HTR-8/SVneo (cell line): Measurements from ENCODE around the gene SLC27A5.

Source experiments
- DNase-seq: peaks from one replicate; pipeline ENCODE4 v3.0.0; 2011; ENCODE audit warnings: low spot score, mixed read lengths; ENCODE audit not compliant: insufficient read length
- FAIRE-seq: peaks from 2 replicates; lab custom pipeline; 2011; peaks lifted over from hg19 to GRCh38; lab: Jason Lieb, UNC

The SLC27A5 gene

DNA sequence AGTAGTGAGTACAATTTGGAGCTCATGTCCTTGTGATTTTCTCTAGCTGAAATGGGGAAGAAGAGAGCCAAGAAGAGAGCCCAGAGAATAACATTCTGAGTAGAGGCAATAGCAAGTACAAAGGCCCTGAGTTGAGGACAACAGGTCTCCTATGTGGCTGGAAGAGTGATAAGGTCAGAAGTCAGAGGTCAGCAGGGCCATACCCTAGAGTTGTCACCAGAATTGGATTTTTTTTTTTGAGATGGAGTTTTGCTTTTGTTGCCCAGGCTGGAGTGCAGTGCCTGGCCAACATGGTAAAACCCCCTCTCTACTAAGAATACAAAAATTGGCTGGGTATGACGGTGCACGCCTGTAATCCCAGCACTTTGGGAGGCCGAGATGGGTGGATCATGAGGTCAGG is 24.1 kb upstream of the SLC27A5 start:
- DNase-seq (no peak), FAIRE-seq (no peak)

DNA sequence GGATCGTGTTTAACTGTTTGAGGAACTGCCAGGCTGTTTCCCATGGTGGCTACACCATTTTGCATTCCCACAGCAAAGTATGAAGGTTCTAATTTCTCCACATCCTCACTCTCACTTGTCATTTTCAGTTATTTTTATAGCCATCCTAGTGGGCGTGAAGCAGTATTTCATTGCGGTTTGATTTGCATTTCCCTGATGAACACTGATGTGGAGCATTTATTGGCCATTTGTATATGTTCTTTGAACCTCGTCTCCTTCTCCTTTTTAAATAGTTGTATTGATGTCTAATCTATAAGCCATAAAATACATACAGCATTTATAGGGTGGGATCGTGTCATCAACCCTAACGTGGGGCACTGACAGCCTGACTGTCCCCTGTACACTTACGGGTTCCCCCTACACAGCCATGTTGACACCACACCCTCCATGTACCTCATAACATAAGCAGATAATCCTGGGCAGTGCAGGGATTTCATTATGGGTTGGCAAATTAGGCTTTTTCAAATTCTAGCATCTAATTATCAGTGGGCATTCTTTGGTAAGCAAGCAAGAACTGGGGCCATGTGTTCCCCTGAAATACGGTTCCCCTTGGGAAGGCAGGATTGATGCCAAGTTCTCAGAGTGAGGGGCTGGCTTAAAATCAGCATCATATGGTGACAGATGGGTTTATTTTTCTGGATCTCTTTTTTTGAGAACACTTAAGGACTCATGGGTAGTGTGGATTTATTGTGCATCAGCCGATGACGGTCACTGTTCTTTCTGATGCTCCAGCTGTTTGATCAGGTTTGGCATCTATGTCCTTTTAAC is 19.4 kb upstream of the SLC27A5 start:
- no peak for DNase-seq
- FAIRE-seq: no peak

DNA sequence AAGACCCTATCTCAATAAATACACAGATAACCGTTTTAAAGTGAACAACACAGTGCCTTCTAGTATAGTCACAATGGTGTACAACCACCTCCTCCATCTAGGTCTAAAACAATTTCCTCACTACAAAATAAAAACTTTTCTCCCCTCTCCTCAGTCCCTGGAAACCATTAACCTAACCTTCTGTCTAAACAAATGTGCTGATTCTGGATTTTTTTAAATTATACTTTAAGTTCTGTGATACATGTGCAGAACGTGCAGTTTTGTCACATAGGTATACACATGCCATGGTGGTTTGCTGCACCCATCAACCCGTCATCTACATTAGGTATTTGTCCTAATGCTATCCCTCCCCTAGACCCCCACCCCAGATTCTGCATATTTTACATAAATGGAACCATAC is 17.6 kb upstream of the SLC27A5 start:
- FAIRE-seq: no peak
- DNase-seq: no peak

GRCh38 chr19:58522709-58523108 is 10.9 kb upstream of the SLC27A5 start:
- FAIRE-seq (no peak), DNase-seq (no peak)

DNA sequence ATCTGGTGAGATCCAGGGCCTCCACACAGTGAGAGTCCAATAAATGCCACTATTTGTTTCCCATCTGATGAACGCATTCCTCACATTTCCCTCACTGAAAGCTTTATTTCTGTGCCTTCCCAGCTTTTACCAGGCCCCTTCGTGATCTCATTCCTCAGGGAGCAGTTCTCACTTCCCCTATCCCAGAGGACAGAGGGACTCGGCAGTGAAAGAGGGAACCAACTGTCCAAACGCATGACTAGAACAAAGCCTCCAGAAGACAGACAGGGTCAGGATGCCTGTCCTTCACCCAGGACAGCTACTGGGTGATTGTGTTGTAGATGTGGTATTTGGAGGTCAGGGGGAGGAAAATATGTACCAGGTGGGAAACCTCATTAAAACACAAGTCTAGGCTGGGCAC is 9.9 kb upstream of the SLC27A5 start:
- FAIRE-seq: no peak

GRCh38 chr19:58520257-58520599 is 8.4 kb upstream of the SLC27A5 start:
- no peak for DNase-seq
- no peak for FAIRE-seq

More for the DNA sequence above, 9.9 kb upstream of the SLC27A5 start:
- no peak for DNase-seq

- FAIRE-seq (peak; percentile 86), DNase-seq (peak; percentile 85)
Measured at GRCh38 chr19:58519355-58520256, 7.8 kb upstream of the SLC27A5 start, which contains the start of gene ZBTB45. Gene ZBTB45, minus strand, starts transcription at chr19:58519810. Its CDS starts 2,137 bp downstream, at chr19:58517673.

- FAIRE-seq (peak; percentile 23), DNase-seq (peak; percentile 84)
Measured at GRCh38 chr19:58519087-58519354, 7.2 kb upstream of the SLC27A5 start.

DNA sequence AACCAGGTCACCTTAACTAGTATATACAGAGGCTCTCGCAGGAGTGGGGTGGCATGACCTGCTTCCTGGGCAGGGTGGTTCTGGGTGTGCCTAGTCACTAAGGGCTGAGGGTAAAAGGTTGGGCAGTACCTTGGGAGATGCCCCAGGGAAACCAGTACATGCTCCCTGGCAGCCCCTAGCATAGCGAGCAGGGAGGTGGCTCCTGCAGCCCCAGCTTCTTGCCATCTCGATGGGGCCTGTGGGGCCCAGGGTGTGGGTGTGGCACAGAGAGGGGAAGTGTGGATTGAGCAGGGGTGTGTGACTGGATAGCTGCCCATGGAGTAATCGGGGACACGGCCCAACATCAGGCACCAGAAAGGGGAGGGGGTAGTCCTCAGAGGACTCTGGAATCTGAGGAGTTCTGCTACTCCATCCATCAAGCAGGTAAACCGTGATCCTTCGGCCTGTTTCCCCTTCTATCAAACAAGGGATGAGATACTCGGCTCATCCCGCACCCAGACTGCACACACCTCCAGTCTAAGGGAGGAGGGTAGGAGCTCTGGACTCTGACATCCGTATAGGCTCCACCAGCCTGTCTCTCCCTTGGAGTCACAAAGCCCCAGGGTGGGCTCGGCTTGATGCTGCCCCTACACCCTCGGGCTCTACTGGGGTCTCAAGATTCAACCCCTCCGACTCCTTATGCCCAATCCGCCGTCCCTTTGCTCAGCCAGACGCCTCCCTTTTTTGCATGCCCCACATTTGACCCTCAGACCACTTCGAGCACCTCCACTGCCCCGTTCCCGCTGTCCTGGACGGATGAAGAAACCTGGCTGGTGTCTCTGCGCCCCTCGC is 6.7 kb upstream of the SLC27A5 start:
- DNase-seq: no peak
- no peak for FAIRE-seq

DNA sequence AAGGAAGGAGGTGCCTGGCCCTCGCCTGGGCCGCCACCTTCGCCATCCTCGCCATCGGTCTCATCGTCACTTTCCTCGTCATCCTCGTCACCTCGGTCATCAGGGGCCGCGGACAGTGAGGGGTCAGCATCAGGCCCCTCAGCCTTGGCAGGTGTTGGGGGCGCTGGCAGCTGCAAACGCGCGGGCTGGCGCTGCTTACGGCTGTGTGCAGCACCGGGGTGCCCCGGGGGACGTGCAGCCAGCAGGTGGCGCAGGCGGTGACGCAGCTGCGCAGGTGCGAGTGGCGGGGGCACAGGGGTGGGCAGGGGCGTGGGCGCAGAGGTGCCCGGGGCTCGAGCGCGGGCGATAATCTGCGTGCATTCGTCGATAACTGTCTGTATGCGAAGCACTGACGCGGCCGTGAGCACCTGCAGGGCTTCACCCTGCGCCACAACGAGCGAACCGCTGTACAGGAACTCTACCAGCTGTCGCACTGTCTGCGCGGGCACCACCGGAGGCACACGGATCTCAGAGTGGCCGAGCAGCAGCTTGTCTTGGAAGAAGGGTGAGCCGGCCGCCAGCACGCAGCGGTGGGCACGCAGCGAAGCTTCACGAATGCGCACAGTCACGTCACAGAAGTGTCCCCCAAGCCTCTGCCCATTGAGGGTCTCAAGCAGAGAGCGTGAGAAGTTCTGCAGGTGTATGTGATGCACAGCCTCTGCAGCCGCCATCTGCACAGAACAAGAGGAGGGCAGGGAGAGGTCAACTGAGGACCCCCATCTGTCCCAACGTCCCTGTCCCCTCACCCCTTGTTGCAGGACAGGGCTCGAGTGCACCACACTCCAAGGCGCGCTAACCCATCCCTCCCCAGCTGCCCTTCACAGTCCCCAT is 5.4 kb upstream of the SLC27A5 start:
- DNase-seq (no peak), FAIRE-seq (no peak)

DNA sequence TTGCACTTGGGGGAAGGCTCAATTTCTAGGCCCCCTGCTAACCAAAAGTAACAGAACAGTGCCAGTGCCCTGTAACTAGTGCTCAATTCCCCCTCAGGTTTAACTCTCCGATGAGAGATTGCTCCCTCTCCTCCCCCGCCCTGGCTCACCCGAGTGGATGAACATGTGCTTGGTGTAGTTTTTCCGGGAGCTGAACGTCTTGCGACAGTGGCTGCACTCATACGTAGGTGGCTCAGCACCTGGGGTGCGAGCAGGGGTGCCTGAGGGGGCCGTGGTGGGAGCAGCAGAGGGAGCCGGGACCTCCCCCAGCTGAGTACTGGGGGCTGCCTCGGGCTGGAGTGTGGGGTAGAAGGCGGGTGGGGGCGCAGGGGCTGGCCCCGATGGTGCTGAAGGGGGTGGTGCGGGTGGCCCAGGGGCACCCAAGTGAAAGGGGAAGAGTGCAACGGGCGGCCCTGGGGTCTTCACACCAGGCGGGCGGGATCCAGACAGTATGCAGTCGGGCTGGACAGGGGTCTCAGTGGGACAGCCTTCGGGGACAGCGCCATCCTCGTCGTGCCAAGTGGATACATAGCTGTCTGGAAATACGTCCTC is 4.5 kb upstream of the SLC27A5 start:
- no peak for DNase-seq
- FAIRE-seq: no peak

DNA sequence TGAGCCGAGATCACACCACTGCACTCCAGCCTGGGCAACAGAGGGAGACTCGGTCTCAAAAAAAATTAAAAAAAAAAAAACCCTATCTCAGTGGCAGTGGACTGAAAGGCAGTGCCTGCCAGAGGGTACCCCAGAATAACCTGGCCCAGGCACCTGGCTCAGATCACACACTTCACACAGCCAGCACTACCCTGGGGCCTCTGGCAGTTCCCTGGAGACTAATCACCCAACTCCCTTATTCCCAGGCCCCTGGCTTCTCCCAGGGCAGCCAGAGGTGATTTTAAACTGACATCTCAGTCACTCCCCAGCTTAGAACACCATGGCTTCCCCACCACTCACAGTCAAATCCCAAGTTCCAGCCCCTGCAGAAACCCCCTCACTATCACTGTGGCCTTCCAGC is 3.5 kb upstream of the SLC27A5 start:
- DNase-seq: no peak
- no peak for FAIRE-seq

GRCh38 chr19:58514564-58515022 is 2.8 kb upstream of the SLC27A5 start:
- no peak for DNase-seq
- no peak for FAIRE-seq

DNA sequence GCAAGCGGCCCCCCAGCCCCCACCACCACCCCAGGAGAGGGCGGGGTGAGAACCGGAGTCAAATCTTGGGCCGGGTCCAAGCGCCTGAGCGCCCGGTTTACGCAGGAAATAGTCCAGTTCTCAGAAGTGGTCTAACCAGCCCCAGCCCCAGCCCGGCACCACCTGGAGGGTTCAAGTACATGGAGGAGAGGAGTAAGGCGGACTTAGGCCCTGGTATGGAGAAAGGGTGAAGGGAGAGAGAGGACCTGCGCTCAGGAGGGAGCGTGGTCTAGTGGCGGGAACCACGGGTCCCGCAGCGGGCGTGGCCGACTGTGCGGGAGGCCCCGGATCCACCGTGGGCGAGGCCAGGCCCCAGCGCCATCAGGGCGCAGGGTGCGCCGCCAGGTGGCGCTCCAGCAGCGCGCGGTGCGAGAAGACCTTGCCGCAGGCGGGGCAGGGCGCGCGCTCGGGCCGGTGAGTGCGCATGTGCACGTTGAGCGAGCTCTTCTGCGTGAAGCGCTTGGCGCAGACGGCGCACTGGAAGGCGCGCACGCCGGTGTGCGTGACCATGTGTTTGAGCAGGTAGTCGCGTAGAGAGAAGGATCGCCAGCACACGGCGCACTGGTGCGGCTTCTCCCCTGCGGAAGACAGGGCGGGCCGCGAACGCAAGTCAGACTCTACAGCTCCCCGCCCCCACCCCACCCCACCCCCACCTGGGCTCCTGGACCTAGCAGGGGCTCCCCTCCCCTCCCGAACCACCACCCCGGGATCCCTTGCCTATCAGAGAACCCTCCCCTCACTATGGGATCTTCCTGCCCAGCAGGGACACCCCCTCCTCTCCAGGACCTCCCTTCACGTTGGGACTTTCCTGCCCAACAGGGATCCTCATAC is 2.1 kb upstream of the SLC27A5 start:
- no peak for DNase-seq
- FAIRE-seq: no peak

- FAIRE-seq (no peak), DNase-seq (no peak)
Measured at GRCh38 chr19:58513213-58513693, 1.5 kb upstream of the SLC27A5 start.

GRCh38 chr19:58510084-58510862 is 1.5 kb downstream of the SLC27A5 start:
- DNase-seq (no peak), FAIRE-seq (no peak)

DNA sequence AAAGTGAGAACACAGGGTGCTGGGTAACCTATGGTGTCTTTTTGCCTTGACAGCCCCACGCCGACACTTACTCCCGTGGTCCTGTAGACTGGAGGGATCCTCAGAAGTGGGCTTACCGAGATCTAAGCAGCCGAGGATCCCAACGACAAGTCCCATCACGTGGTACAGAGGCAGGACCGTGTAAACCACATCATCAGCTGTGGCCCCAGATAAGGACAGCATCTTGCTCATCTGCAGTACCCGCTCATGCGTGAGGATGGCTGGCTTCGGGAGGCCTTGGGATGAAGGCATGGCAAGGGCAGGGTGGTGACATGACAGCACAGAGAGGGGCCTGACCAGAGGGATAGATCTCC is 2.1 kb downstream of the SLC27A5 start:
- FAIRE-seq: no peak
- DNase-seq: no peak
